Activated CD8-positive, alpha-beta T cell treated with anti-CD3 and anti-CD28 coated beads for 36 hours (primary cell): ENCODE data around the gene CIB4. TPM values are rescaled to one million over a fixed set of nuclear protein-coding genes. Genes with fewer than 3 reads are reported as not detected.

Experiments
- ATAC-seq: fragments of 200-7000 bp; cut with Tn5 transposase; one replicate; pipeline ENCODE4 v1.10.0; 2021; ENCODE audit warnings: mild to moderate bottlenecking, moderate library complexity
- CTCF ChIA-PET: fragments of 350-600 bp; sonication (Branson Sonifier 250); formaldehyde crosslinking; loops from one replicate; lab custom pipeline; 2021; ENCODE audit warnings: antibody characterized with exemption; lab: Charles Lee
- POLR2A ChIA-PET: fragments of 350-600 bp; sonication (Branson Sonifier 250); formaldehyde crosslinking; loops from one replicate; lab custom pipeline; 2021; ENCODE audit warnings: antibody characterized with exemption; lab: Charles Lee
- DNase-seq: peaks from one replicate; pipeline ENCODE4 v3.0.0-alpha.2; 2020
- H3K27ac Mint-ChIP-seq: one replicate; pipeline ENCODE4 v1.8.0; 2021; ENCODE audit warnings: mild to moderate bottlenecking, mixed read lengths
- H3K27me3 Mint-ChIP-seq: one replicate; pipeline ENCODE4 v1.8.0; 2021; ENCODE audit warnings: mixed read lengths
- H3K36me3 Mint-ChIP-seq: one replicate; pipeline ENCODE4 v1.8.0; 2021; ENCODE audit warnings: low read depth, mixed read lengths
- H3K4me1 Mint-ChIP-seq: one replicate; pipeline ENCODE4 v1.8.0; 2021; ENCODE audit warnings: low read depth, mixed read lengths
- H3K4me3 Mint-ChIP-seq: one replicate; pipeline ENCODE4 v1.8.0; 2021; ENCODE audit warnings: mild to moderate bottlenecking, moderate library complexity, mixed read lengths
- H3K9me3 Mint-ChIP-seq: one replicate; pipeline ENCODE4 v1.8.0; 2021; ENCODE audit warnings: mixed read lengths
- intact Hi-C: fragments of 100-400 bp; cut with micrococcal nuclease; formaldehyde crosslinking; loops from one replicate; pipeline ENCODE4 v1.10.0; 2022
- total RNA-seq, 2 experiments: library from RNA; stranded (reverse); gene quantifications; one replicate each; pipeline ENCODE4 v1.2.3, GENCODE V29; 2021
- TF ChIP-seq, protein P1 (sequence below): fragments of 200-600 bp; IDR thresholded peaks from one replicate; pipeline ENCODE4 v1.8.0; 2022; ENCODE audit warnings: antibody characterized with exemption, mild to moderate bottlenecking

CIB4 gene
- total RNA-seq, 2 experiments from 2014 or later, result not detected

DNA sequence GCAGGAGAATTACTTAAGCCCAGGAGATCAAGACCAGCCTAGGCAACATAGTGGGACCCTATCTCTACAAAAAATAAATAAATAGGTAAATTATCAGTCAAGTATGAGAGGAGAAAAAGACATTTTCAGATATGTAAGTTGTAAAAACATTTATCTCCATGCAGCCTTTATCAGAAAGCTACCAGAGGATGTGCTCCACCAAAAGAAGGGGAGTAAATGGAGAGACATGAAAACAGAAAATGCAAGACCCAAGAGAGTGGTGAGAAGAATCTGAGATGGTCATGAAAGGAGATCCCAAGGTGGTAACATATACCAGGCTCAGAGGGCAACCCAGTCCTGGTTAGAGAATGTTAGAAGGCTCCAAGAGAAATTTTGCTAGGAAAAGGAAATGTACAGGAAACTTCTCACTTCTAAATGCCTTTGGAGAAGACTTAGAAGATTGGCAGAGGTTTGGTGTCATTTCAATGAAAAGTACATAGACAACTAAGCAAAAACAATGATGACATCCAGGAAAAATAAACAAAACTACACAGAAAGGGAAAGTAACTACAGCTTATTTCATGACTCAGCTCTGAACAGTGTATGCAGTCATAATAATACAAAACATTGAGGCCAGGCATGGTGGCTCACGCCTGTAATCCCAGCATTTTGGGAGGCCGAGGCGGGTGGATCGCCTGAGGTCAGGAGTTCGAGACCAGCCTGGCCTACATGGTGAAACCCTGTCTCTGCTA is 19.5 kb downstream of the CIB4 start:
- peaks cover 4% of the 10 kb centered on the region for H3K27me3 Mint-ChIP-seq
- H3K36me3 Mint-ChIP-seq, result no peaks in the 10 kb centered on the region
- H3K27ac Mint-ChIP-seq, result no peak overlapping the region
- CTCF ChIA-PET, result interaction anchor here (1.4 to 1.9 kb wide), 2 partner anchors 16 to 123 kb away, joined by 4 to 11 read pairs; no protein-coding TSS in a partner anchor
- peaks cover 2% of the 10 kb centered on the region for H3K9me3 Mint-ChIP-seq
- TF ChIP-seq, protein P1, sequence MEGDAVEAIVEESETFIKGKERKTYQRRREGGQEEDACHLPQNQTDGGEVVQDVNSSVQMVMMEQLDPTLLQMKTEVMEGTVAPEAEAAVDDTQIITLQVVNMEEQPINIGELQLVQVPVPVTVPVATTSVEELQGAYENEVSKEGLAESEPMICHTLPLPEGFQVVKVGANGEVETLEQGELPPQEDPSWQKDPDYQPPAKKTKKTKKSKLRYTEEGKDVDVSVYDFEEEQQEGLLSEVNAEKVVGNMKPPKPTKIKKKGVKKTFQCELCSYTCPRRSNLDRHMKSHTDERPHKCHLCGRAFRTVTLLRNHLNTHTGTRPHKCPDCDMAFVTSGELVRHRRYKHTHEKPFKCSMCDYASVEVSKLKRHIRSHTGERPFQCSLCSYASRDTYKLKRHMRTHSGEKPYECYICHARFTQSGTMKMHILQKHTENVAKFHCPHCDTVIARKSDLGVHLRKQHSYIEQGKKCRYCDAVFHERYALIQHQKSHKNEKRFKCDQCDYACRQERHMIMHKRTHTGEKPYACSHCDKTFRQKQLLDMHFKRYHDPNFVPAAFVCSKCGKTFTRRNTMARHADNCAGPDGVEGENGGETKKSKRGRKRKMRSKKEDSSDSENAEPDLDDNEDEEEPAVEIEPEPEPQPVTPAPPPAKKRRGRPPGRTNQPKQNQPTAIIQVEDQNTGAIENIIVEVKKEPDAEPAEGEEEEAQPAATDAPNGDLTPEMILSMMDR, result no peak
- POLR2A ChIA-PET, result no interaction called here
- H3K4me1 Mint-ChIP-seq, result peaks cover 4% of the 10 kb centered on the region
- DNase-seq (no peak), ATAC-seq (no peak)
- no peak overlapping the region for H3K4me3 Mint-ChIP-seq
- intact Hi-C loops, result no loop called here

DNA sequence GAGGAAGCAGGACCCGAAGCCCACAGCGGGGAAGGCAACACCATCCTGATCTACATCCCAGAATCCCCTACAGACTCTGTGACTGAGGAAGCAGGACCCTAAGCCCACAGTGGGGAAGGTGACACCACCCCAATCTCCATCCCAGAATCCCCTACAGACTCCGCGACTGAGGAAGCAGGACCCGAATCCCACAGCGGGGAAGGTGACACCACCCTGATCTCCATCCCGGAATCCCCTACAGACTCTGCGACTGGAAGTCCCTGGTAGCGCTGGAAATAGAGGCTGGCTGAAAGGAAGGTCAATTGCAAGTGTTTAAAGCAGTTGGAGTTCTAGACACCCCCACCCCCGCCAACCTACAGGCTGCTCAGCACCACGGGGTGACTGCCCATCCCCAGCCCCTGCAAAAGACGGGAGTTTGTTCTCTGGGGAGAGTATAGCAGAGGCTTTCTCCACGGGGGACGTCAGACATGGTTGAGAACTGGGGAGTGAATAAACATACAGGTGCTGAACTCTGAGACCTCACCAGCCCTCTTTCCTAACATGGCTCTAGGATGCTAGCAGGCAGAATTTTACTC is 21.0 kb downstream of the CIB4 start:
- ChIA-PET CTCF (no interaction called here), POLR2A (no interaction called here)
- Mint-ChIP-seq H3K27ac (no peak overlapping the region), H3K4me3 (no peak overlapping the region), H3K4me1 (peaks cover 4% of the 10 kb centered on the region), H3K27me3 (peaks cover 6% of the 10 kb centered on the region), H3K36me3 (no peaks in the 10 kb centered on the region), H3K9me3 (peaks cover 2% of the 10 kb centered on the region)
- no peak for DNase-seq
- no peak for ATAC-seq
- intact Hi-C loops, result no loop called here
- TF ChIP-seq, protein P1, result no peak

DNA sequence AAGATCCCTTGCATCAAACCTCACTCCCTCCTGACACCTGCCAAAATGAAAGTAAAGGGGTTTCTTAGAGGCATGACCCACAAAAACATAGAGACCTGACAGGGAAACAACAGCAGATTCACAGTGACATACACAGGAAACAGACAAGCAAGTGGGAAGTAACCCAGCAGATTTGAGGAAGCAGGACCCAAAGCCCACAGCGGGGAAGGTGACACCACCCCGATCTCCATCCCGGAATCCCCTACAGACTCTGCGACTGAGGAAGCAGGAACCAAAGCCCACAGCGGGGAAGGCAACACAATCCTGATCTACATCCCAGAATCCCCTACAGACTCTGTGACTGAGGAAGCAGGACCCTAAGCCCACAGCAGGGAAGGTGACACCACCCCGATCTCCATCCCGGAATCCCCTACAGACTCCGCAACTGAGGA is 21.6 kb downstream of the CIB4 start:
- Mint-ChIP-seq H3K4me1 (peaks cover 4% of the 10 kb centered on the region), H3K9me3 (peaks cover 2% of the 10 kb centered on the region), H3K27ac (no peak overlapping the region), H3K36me3 (no peaks in the 10 kb centered on the region), H3K27me3 (peaks cover 6% of the 10 kb centered on the region), H3K4me3 (no peak overlapping the region)
- POLR2A ChIA-PET, result no interaction called here
- intact Hi-C loops, result no loop called here
- ATAC-seq, result no peak
- DNase-seq, result no peak
- TF ChIP-seq, protein P1, result no peak
- CTCF ChIA-PET, result no interaction called here

DNA sequence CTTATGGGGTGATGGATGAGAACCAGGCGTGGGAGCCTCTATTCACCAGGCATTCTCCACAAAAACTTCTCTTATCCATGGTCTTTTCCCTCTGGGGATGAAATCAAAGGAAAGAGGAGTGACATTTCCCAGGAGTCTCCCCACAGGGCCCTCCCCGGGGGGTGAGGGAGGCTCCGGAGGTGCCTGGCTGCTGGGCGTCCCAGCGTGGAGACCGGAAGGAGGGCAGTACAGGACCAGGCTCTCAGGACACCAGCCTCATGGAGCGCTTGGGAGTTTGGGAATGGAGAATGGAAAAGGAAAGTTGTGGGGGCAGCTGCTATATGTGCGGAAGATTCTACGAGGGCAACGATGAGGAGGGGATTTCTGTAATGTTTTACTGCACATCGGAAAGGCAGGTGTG is 22.1 kb downstream of the CIB4 start:
- TF ChIP-seq, protein P1, result no peak
- DNase-seq, result no peak
- ATAC-seq, result no peak
- intact Hi-C loops, result no loop called here
- CTCF ChIA-PET, result interaction anchor here (1.0 kb wide), 1 partner anchor 41 kb away, joined by 3 read pairs; no protein-coding TSS in a partner anchor
- Mint-ChIP-seq H3K9me3 (peaks cover 2% of the 10 kb centered on the region), H3K4me1 (peaks cover 4% of the 10 kb centered on the region), H3K36me3 (no peaks in the 10 kb centered on the region), H3K27me3 (peaks cover 6% of the 10 kb centered on the region), H3K4me3 (no peak overlapping the region), H3K27ac (no peak overlapping the region)
- POLR2A ChIA-PET, result no interaction called here

DNA sequence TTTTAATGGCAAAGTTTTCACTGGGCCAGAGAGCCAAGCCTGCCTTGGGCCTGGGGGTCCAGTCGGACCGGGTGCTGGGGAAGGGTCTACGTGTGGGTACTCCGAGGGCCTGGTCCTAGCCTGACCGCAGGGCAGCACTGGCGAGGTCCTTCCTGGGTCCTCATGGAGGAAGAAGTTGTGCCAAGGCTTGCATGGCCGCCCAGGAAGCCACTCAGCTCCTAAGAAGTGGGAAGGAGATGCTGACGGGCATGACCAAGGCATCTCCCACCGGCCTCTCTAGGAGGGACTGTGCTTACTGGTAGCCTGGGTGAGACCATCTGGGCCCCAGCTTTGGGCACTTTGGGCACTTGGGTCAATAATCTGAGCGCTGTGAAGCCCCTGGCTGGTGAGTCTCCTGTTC is 22.6 kb downstream of the CIB4 start:
- ChIA-PET POLR2A (no interaction called here), CTCF (interaction anchor here (1.0 kb wide), 1 partner anchor 41 kb away, joined by 3 read pairs; no protein-coding TSS in a partner anchor)
- H3K27ac Mint-ChIP-seq, result no peak overlapping the region
- no peak for DNase-seq
- peaks cover 6% of the 10 kb centered on the region for H3K27me3 Mint-ChIP-seq
- H3K9me3 Mint-ChIP-seq, result peaks cover 2% of the 10 kb centered on the region
- no peaks in the 10 kb centered on the region for H3K36me3 Mint-ChIP-seq
- no peak overlapping the region for H3K4me3 Mint-ChIP-seq
- ATAC-seq, result no peak
- intact Hi-C loops, result no loop called here
- H3K4me1 Mint-ChIP-seq, result peaks cover 4% of the 10 kb centered on the region
- TF ChIP-seq, protein P1, result no peak
